Cardiac septum (tissue), 1 donor: ENCODE results near the gene KIAA1671. TPM values are rescaled to one million over a fixed set of nuclear protein-coding genes. Genes with fewer than 3 reads are reported as not detected.

Experiments used
- DNase-seq: peaks from one replicate; pipeline ENCODE4 v3.0.0-alpha.2; 2020; ENCODE audit warnings: low spot score
- intact Hi-C: fragments of 100-400 bp; cut with DNase I; formaldehyde crosslinking; loops from one replicate; pipeline ENCODE4 v1.14.0; 2022
- total RNA-seq: library from RNA; stranded (reverse); fragmentation: NEBNext Ultra II Directional; extraction: Animal tissue kit (Norgen Biotek cat#: 25700); gene quantifications from one replicate; pipeline ENCODE4 v1.2.1, GENCODE V29; 2021
- donor health status: DM: no; HTN: no; CAD: no.

Gene KIAA1671
- total RNA-seq, 1 donor from 2014 or later = 12.3 TPM

DNA sequence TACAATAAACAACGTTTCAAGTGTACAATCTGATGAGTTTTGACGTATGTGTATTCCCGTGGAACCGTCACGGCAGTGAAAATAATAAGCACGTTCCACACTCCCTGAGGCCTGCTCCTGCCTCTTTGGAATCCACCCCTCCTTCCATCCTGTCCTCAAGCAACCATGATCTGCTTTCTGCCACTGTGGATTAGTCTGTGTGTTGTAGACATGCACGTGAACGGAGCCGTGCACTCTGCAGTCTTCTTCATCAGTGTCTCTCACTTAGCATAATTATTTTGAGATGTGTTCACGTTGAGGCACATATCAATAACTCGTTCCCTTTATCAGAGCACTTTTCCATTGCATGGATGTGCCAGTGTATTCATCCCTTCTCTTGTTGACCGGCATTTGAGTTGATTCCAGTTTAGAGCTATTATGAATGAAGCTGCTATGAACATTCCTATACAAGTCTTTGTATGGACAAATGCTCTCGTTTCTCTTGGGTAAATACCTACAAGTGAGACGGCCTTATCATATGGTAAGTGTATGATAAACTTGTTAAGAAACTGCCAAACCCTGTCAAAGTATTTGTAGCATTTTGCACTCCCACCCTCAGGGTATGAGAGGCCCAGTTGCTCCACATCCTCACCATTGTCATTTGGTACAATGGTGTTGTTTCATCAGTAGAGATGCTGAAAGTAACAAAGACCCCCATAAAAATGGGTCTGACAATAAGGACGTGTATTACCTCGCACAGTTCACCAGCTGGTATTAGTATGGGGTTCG lies 144.3 kb downstream of the KIAA1671 start:
- intact Hi-C loops = no loop called here
- no peak for DNase-seq

DNA sequence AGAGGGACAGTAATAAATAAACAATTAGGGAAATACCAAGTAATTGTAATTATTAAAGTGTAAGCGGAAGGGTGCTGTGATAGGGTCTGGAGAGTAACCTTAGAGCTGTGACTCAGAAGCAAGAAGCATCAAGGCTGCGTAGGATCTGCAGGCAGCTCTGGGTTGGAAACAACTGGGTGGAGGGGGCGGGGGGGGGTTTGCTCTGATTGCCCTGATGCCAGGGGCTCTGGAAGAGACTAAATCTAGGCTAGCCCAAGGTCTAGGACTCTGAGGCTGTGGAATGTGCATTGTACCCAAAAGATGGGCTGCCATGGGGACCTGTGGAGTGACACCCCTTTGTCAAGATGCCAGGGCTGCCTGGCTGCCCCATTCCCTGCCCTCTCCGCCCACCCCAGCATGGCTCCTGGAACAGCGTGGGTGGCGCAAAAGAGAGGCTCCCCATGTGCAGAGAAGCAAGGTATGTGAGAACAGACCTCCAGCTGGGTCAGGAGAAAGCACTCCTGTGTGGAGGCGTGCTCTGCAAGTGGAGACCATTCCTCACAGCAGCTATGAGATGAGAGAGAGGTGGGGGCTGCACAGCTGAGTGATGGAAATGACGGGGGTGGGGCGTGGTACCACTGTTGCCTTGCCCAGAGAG lies 146.0 kb downstream of the KIAA1671 start:
- no peak for DNase-seq
- intact Hi-C loops = no loop called here

DNA sequence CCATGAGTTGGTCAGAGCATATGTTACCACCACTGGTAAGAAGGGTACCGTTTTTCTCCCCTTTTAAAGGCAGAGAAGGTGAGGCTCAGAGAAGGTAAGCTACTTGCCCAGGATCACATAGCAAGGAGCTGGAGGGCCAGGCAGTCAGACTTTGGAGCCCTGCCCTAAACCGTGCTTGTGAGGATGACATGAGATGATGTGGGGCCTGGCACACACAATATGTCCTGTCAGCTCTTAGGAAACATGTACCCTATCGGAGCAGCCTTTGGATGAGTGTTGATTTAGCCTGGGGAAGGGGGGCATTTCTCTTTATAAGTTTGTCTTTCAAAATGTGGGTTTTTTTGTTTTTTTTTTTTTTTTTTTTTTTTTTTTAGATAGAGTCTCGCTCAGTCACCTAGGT lies 146.7 kb downstream of the KIAA1671 start:
- intact Hi-C loops = no loop called here
- DNase-seq = no peak

DNA sequence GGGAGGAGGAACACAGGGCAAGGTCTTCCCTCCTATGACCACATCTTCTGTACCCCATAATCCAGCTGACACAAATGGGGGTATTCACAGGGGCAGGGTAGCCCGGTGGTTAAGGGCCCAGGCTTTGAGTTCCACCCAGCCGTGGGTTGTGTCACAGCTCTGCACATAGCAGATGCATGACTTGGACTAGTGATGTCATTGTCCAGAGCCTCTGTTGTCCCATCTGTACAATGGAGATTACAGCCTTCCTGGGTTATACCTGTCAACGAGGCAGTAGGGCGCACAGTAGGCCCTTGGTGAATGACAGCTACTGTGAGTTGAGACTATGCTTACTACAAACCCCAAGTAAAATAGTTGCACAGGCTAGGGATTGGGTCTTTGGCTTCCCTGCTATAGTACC lies 147.9 kb downstream of the KIAA1671 start:
- no peak for DNase-seq
- intact Hi-C loops = no loop called here

DNA sequence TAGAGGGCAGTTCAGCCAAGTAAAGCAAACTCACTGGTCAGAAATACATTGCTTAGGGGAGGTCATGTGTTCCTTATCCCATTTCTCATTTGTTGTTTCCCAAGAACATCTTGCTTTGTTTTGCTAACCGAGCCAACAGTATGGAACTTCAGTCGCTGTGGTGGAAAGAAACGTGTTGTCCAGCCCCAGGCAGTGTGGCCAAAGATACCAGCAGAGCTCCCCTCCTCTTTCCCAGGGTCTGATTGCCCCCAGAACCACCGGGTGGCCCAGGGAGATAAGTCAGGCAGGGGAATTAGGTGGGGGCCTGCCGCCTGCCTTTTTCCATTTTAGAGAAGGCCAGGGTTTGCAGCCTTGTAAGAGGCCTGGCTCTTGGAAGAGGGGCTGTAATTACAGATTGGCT lies 148.4 kb downstream of the KIAA1671 start:
- no peak for DNase-seq
- intact Hi-C loops = no loop called here

DNA sequence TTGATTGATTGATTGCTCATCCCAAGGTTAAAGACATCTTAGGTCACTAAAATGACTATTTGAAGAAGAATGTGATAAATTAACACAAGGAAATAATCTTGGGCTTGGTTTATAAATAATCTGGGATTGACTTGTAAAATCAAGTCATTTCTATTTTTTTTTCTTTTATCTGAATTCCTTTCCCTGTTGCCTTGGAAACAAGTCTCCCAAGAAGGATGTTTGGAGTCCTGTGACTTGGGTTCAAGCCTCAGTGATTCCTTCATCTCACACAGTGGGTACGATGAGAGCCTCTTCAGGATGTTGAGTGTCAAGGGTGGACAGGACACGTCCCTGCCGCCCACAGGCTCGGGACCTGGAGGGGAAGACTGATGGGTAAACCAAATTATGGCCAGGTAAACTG lies 149.0 kb downstream of the KIAA1671 start:
- intact Hi-C loops = no loop called here
- no peak for DNase-seq

DNA sequence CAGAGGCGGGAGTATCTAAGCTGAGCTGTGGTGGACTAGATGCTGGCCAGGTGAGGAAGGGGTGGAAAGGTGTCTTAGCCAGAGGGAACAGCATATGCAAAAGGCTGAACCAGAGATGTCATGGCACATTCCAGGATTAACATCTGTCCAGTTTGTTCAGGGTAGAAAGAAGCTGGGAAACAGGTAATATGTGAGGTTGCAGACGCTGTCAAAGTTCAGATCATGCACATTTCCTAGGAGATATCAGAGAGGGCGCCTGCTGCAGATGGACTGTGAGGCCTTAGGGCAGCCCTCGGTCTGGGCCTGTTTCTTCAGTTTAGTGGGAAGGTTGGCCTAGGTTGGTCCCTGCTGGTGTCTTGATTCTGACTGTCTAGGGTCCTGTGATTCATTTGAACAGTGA lies 149.5 kb downstream of the KIAA1671 start:
- DNase-seq = no peak
- intact Hi-C loops = no loop called here

DNA sequence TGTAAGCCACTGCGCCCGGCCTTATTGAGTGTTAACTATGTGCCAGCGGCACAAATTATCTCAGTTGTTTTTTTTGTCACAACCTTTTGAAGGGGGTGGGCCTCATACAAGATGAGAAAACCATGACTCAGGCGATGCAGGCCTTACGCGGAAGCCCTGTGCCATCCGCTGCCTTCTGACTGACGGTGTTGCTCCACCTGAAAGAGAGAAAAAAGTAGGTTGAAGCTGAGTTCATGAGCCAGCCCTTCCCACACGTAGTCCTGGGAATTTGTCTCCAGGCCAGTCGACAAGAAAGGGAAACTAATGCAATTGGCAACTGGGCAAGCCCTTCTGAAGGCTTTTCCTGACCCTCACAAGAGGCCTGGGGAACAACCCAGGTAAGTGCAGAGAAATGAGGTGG lies 150.2 kb downstream of the KIAA1671 start:
- intact Hi-C loops = no loop called here
- no peak for DNase-seq

DNA sequence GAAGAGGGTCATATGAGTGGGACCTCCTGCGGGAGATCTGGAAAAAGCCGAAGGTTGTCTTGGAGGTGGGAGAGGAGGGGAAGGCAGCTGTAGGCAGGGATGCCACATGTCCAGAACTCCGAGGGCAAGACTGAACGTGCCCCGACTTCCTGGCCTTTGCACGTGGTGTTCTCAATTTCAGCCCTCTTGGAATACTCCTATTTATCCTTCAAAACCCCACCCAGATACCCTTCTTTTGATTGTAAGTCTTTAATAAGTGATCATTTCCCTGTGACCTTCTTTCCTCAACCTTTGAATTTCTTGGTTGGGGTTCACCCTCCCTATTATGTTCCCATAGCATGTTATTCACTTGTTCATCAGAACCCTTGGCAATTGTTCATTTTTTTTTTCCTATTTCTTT lies 151.9 kb downstream of the KIAA1671 start:
- intact Hi-C loops = no loop called here
- DNase-seq = no peak

DNA sequence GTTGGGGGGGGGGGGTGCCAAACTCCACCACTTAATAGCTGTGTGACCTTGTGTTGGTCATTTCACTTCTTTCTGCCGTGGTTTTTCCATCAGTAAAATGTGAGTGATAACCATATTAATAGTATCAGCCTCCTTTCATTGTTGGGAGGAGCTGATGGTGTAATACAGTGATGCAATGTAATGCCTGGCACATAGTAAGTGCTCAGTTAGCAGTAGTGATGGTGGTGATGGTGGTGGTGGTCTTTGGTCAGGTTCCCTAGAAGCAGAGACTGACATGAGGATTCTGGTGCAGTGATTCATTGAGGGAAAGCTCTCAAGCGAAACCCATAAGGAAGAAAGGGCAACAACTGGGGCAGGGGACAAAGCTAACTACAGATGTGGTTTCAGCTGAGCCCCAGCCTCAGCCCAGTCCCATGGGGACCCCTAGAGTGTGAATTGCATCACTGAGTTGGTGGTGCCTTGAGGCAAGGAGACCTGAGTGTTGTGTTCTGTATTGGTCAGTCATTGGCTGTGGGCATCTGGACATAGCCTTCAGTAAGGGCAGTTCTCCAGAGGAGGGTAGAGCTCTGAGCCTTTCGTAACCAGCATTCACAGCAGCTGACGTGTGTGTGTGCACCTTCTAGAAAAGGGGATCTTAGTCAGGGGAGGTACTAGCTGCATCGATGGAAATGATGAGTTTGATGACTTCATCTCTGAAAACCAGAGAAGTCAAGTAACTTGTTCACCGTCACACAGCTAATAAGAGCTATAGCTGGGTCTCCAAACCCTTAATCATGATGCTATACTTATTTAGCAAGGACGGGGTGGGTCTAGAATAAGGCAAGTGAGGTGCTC lies 153.5 kb downstream of the KIAA1671 start:
- no peak for DNase-seq
- intact Hi-C loops = no loop called here

DNA sequence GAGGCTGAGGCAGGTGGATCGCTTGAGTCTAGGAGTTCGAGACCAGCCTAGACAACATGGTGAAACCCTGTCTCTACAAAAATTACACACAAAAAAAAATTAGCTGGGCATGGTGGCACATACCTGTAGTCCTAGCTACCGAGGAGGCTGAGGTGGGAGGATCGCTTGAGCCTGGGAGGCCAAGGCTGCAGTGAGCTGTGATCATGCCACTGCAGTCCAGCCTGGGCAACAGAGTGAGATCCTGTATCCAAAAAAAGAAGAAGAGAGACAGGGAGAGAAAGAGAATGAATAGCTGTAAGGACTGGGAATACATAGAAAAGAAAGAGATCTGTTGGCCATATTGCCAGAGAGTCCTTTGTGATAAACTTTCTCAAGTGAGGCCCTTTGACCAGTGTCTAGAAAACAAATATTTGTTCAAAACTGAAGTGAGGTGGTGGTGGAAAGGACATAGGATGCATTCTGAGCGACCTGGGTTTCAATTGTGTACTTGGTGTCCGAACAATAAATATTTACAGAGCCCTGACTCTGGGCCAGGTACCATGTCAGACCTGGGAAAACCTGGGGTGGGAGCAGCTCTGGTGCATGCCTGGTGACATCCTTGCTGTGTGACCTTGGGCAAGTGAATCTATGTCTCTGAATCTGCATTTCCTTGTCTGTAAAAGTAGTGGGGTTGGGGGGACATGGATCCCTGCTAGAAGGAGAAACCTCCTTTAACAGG lies 157.5 kb downstream of the KIAA1671 start:
- DNase-seq = no peak
- intact Hi-C loops = loop anchor here (5.0 kb wide), 1 partner anchor 62 kb away; no protein-coding TSS in a partner anchor

DNA sequence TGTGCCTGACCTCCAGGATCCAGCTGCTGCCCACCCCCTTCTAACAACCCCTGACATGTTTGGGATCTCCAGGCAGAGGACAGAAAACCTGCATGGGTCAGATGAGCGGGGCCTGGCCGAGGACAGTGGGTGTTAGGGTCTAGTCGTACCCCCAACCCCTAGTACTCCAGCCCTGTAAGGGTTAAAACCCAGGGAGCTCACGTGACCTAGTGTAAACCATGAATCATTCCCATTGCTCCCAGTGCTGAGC lies 158.0 kb downstream of the KIAA1671 start:
- intact Hi-C loops = loop anchor here (5.0 kb wide), 1 partner anchor 62 kb away; no protein-coding TSS in a partner anchor

DNA sequence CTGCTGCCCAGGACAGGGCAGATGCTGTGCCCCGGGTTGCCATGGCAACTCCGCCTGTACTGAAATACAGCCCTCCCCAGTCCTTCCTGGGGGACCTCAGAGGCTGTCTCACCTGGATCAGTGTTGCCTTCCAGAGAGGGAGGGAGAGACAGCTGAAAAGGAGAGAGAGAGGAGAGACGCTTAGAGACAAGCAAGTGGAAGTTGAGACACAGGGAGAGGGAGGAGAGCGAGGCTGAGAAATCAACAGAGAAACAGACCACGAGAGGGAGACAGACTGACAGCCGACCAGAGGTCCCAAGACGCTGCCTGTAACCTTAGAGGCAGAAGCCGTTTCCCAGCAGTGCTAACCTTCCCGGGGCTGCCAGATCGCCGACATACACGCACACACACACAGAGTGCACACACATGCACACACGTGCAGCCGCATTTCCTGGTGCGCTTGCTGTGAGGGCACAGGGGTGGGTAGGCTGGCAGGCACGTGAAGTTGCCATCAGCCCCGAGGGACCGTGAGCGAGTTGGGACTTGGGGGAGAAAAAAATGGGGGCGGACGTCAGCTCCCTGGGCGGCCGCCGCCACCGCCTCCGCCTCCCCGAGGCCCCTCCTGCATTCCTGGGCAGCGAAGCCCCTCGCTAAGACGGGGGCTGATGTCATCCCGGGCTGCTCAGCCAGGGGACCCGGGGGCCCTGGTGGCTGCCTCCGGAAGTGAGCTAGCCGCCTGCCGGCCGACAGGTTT lies 158.5 kb downstream of the KIAA1671 start:
- intact Hi-C loops = loop anchor here (5.0 kb wide), 1 partner anchor 61 kb away; no protein-coding TSS in a partner anchor

More for the DNA sequence above, 158.0 kb downstream of the KIAA1671 start:
- DNase-seq = no peak

DNA sequence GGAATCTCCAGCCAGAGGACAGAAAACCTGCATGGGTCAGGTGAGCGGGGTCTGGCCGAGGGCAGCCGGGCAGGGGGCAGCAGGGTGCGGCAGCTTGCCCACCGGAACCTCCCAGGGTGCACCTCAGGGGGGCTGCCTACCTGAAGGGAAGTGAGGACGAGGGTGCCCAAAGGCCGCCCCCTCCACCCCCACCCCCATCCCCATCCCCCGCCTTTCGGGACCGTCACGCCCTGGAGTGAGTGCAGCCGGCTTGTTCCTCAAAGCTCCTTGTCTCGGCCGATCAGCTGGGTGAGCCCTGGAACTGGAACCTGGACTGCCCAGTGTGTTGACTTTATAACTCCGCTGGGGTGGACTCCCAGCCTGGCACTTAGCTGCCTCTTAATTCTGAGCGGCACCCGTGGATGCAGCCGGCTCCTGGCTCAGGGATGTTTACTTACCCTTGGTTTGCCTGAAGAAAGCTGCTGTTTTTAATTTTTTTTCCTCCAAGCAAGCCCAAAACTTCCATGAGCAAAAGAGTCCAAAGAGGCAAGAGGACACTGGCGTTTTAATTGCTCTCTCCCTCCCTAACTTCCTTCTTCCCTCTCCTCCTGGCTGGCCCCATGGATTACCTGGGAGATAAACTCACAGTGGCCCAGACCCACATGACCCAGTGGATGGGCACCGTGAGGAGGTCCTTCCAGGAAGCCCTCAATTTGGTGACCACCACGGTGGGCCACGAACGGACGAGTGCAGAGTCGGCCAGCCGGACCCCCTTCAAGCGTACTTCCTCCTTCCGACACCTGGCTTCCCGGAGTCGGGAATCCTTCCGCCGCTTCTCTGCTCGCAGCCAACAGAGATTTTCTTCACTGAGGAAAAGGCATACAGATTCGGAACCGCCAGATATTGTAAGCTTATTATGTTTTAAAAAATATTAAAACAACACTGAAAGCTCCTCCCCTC lies 159.3 kb downstream of the KIAA1671 start:
- DNase-seq = no peak
- intact Hi-C loops = loop anchor here (2.0 to 5.0 kb wide), 2 partner anchors 25 to 60 kb away; no protein-coding TSS in a partner anchor

More for the DNA sequence above, 158.5 kb downstream of the KIAA1671 start:
- no peak for DNase-seq

DNA sequence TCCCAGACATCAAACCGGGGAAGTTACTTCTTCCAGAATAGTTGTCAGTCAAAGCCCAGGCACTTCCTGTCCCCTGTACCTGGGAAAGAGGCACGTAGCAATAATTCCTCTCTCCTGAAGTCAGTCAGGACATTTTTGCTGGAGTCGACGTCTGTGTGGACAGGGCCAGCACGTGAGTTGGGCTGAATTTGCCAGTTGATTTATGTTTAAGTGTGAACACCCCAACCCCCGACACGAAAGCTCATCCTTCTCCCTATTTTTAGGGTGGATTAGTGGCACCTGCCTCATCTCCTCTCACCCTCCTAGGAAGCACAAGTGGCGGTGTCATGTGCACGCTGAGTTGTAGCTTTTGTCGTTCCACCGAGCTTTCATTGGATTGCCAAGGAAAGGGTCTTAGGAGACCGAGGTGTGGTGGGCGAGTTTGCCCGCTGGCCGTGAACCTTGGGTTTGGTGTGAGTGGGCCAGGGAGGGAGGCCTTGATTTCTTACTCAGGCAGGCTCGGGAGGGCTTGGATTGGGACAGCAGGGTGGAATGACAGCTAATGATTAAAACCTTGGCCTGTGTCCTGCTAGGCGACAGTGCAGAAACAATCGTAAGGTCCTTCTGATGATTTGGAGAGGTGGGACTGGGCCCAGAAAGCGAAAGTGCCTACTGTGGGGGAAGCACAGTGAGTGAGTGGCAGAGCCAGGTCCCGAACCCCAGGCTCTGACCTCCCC lies 160.2 kb downstream of the KIAA1671 start:
- no peak for DNase-seq
- intact Hi-C loops = loop anchor here (2.0 to 5.0 kb wide), 2 partner anchors 26 to 60 kb away; no protein-coding TSS in a partner anchor

DNA sequence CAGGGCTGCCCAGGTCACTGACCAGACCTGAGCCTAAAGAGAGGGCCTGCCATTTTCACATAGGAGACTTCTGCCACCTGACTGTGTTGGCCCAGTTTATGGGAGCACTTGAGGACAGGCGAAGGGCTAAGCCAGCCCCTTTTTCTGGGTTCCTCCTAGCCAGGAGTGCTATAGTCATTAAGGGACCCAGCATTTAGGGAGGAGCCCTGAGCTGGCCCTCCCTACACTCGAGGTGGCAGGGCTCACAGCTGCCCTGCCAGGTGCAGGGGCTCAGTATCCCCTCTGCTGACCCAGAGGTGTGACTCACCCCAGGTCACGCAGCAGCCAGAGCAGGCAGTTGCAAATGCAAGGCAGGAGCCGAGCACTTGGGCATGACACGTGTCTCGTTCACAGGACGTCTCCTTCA lies 160.8 kb downstream of the KIAA1671 start:
- no peak for DNase-seq
- intact Hi-C loops = loop anchor here (2.0 to 5.0 kb wide), 2 partner anchors 27 to 59 kb away; no protein-coding TSS in a partner anchor
